ENCODE results near the gene ENGASE. TPM values are rescaled to one million over a fixed set of nuclear protein-coding genes. Genes with fewer than 3 reads are reported as not detected.
A peak's percentile ranks its signal among the peaks of the same experiment; 100 is the strongest.

ENGASE gene
- total and polyA plus RNA-seq, 2 experiments from 2014 or later, result 48.8 to 69.8 TPM

- Histone ChIP-seq H3K4me1 (ENCODE audit: low read depth) (no peaks in the 10 kb centered on the region), H3K9me3 (ENCODE audit: low read depth) (no peaks in the 10 kb centered on the region), H3K36me3 (no peaks in the 10 kb centered on the region), H3K27me3 (no peaks in the 10 kb centered on the region), H3K27ac (no peak overlapping the region), H3K4me3 (no peak overlapping the region)
- TF ChIP-seq CTCF (IDR thresholded peaks at IDR 0.05; ENCODE audit: low read depth, low read length), result no peak
- no peak for DNase-seq (ENCODE audit: low read depth in 1 of 2, low spot score in 1 of 2)
Measured at GRCh38 chr17:79041723-79042420, 32.8 kb upstream of the ENGASE start.

- peak; percentile 71 for DNase-seq (ENCODE audit: low read depth in 1 of 2, low spot score in 1 of 2)
- H3K27me3 ChIP-seq, result no peaks in the 10 kb centered on the region
- peak; percentile 90 for TF ChIP-seq CTCF (IDR thresholded peaks at IDR 0.05; ENCODE audit: low read depth, low read length)
- H3K9me3 ChIP-seq (ENCODE audit: low read depth), result no peaks in the 10 kb centered on the region
- H3K4me1 ChIP-seq (ENCODE audit: low read depth), result no peaks in the 10 kb centered on the region
- no peak overlapping the region for H3K4me3 ChIP-seq
- no peaks in the 10 kb centered on the region for H3K36me3 ChIP-seq
- no peak overlapping the region for H3K27ac ChIP-seq
Measured at GRCh38 chr17:79042421-79043190, 32.0 kb upstream of the ENGASE start.

- no peak overlapping the region for H3K27ac ChIP-seq
- H3K4me1 ChIP-seq (ENCODE audit: low read depth), result no peaks in the 10 kb centered on the region
- no peak for TF ChIP-seq CTCF (IDR thresholded peaks at IDR 0.05; ENCODE audit: low read depth, low read length)
- DNase-seq (ENCODE audit: low read depth in 1 of 2, low spot score in 1 of 2), result no peak
- no peak overlapping the region for H3K4me3 ChIP-seq
- H3K9me3 ChIP-seq (ENCODE audit: low read depth), result no peaks in the 10 kb centered on the region
- H3K27me3 ChIP-seq, result no peaks in the 10 kb centered on the region
- no peaks in the 10 kb centered on the region for H3K36me3 ChIP-seq
Measured at GRCh38 chr17:79043191-79043930, 31.3 kb upstream of the ENGASE start.

- TF ChIP-seq CTCF (IDR thresholded peaks at IDR 0.05; ENCODE audit: low read depth, low read length), result no peak
- H3K27me3 ChIP-seq, result no peaks in the 10 kb centered on the region
- H3K4me3 ChIP-seq, result no peak overlapping the region
Measured at GRCh38 chr17:79043931-79044320, 30.7 kb upstream of the ENGASE start.

GRCh38 chr17:79044462-79044861, 30.2 kb upstream of the ENGASE start:
- Histone ChIP-seq H3K27ac (no peak overlapping the region), H3K27me3 (no peaks in the 10 kb centered on the region), H3K9me3 (ENCODE audit: low read depth) (no peaks in the 10 kb centered on the region), H3K4me3 (no peak overlapping the region), H3K36me3 (no peaks in the 10 kb centered on the region), H3K4me1 (ENCODE audit: low read depth) (no peaks in the 10 kb centered on the region)
- DNase-seq (ENCODE audit: low read depth in 1 of 2, low spot score in 1 of 2), result no peak
- no peak for TF ChIP-seq CTCF (IDR thresholded peaks at IDR 0.05; ENCODE audit: low read depth, low read length)

More at GRCh38 chr17:79043931-79044320, 30.7 kb upstream of the ENGASE start:
- Histone ChIP-seq H3K27ac (no peak overlapping the region), H3K36me3 (no peaks in the 10 kb centered on the region), H3K9me3 (ENCODE audit: low read depth) (no peaks in the 10 kb centered on the region), H3K4me1 (ENCODE audit: low read depth) (no peaks in the 10 kb centered on the region)
- no peak for DNase-seq (ENCODE audit: low read depth in 1 of 2, low spot score in 1 of 2)

Measured in cardiac muscle cell (in vitro differentiated cells and primary cell).